EL (cell line): ENCODE measurements around the gene LYSMD3.
A peak's percentile ranks its signal among the peaks of the same experiment; 100 is the strongest.
"Not testable (repeated sequence)": the region's sequence is repeated elsewhere in the genome, so short reads cannot be mapped to it uniquely, and the experiment has no call there.

Source experiments
- DNase-seq: peaks from one replicate; pipeline ENCODE4 v3.0.0-alpha.2; 2016

Gene LYSMD3

DNA sequence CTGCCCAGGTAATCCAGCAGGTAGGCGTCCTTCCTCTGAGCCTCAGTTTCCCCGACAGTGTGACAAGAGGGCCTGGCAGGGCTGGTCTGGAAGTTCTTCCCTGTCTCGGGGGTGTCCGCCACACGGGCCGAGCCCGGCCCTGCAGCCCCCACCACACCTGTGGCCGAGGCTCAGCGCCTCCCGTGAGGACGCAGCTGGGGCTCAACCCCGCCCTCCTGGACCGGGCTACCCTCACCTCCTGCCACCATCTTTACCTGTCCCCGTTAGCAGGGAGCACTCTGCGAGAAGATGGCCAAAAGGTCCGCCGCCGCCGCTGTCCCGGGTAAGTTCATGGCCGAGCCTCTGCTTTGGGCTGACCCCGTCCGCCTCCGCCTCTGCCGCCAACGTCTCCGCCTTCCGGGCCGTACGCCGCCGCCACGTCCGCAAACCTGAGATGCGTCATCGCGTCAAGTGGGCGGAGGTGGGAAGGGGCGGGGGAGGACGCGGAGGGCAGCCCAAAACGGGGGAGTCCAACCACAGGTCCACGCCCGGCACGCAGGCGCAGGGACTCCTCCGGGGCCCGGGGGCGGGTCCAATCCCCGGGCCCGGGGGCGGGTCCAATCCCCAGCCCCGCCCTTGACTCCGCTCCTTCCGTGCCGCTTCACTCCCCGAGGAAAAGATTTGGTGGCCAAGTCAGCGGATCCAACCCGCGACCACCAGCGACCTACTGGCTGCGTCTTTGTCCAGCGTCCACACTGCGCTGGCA lies at the start of gene LYSMD3:
LYSMD3 (minus strand) TSS at position 391 of the 745 bp plus-strand sequence. CDS start 4,295 bp downstream, outside the sequence.
- DNase-seq: peak; percentile 98

DNA sequence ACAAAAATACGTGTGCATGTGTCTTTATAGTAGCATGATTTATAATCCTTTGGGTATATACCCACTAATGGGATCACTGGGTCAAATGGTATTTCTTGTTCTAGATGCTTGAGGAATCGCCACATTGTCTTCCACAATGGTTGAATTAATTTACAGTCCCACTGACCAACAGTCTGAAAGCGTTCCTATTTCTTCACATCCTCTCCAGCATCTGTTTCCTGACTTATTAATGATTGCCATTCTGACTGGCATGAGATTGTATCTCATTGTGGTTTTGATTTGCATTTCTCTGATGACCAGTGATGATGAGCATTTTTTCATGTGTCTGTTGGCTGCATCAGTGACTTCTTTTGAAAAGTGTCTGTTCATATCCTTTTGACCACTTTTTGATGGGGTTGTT lies 47.2 kb upstream of the LYSMD3 start:
- DNase-seq: not testable (repeated sequence)

DNA sequence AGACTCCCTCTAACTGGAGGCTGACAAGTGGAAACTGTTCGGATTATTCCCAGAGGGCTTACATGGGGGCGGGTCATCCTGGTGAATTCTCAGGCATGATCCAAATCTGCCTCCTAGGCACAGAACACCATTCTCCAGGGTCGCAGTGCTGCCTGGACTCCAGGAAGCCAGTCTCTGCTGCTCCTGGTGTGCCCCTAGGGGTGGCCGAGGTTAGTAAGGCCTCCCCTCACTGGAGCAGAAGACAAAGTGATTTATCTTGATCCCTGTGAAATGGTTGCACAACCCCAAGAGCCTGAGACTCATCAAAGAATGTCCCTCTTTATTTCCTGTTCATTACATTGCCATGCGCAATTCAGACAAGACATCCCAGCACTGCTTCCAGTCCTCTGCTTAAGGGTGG lies 46.3 kb upstream of the LYSMD3 start:
- DNase-seq: no peak

DNA sequence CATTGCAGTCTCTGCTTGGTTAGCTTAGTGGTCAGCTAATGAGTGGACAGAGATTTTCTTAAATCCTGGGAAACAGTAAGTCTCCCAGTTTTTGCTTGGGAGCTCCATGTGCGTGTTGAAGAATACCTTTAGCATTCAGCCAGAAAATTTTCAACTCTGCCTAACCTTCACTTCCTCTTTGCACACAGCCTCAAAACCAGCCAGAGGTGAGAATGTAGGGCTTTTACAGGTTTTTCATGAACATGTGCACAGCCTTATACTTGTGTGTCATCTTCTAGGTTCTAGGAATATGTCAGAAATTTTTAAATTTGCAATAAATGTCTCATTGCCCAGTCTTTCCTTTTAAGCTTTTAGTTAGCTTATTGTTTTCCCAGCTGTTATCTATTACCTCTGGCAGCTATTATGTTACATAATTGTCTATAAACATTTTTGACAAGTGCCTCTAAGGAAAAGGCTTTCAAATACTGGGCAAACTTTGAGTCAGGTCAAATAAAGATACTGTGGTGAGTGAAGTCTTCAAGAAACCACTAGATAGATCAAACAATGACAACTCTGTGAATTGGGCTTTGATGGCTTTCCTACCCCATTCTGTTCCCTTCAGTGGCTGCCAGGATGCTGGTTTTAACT lies 41.9 kb upstream of the LYSMD3 start:
- no peak for DNase-seq

DNA sequence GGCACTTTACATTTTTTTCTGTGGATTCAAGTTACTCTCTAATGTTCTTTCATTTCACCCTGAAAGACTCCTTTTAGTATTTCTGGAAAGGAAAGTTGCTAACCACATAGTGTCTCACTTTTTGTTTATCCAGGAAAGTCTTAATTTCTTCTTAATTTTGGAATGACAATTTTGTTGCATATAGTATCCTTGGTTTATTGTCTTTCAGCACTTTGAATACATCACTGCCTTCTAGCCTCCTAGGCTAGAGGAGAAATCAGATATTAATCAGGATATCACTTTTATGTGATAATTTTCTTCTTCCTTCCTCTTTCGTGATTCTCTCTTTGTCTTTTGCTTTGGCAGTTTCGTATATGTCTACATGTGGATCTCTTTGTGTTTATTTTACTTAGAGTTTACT lies 40.6 kb upstream of the LYSMD3 start:
- no peak for DNase-seq

DNA sequence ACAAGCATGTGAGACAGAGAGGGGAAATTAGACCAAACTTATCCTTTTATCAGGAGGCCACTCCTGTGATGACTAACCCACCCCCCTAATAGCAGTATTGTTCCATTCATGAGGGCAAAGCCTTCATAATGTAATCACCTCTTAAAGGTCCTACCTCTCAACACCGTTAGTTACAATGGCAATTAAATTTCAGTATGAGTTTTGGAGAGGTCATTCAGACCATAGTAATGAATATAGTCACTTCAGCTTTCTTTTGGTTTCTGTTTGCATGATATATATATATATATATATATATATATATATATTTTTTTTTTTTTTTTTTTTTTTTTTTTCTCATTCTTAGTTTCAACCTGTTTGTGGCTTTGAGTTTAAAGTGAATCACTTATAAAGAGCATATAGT lies 39.7 kb upstream of the LYSMD3 start:
- DNase-seq: no peak

DNA sequence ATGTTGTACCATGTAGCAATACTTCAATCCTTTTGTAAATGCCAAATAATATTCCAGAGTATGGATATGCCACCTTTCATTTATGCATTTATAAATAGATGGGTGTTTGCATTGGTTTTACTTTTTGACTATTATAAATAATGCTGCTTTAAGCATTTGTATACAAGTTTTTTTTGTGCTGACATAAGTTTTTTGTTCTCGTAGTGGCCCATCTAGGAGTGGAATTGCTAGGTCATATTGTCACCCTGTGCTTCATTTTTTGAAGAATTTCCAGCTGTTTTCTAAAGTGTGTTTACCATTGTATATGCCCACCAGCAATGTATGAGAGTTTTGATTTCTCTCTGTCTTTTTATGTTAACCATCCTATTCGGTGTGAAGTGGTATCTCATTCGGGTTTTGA lies 36.1 kb upstream of the LYSMD3 start:
- DNase-seq: no peak

DNA sequence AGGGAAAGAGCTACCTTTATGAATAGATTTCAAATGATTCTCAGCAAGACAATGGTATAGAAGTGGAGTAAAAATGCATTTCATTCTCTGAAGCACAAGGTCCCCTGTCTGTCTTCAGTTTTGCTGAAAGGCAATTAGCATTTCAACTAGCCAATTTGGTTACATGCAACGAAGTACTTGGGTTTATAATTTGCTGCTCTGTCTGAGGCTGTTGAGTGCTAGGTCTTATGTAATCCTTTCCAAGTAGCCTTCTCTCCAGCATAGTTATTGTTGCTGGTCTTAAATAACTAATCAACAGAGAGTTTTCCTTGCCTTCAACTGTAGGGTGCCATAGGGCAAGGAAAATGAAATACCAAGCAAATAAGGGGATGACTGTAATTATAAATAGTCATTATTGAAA lies 33.7 kb upstream of the LYSMD3 start:
- DNase-seq: no peak

DNA sequence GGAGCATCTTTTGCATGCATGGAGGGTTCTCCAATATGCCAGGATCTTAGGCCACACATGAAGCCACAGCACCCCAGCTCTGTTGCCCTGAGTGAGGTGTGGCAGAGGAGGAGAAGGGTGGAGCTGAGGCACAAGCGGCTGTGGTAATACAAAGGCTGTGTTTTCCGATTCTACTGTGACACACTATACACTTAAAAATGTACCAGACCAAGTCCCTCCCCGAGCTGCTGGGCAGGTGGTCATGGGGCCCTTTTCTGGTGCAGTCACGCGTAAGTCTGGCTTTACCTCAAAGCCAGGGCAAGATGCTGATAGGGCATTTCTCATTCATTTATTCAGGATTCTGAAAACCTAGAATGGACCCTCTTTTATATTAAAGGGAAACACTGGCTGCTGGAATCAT lies 33.0 kb upstream of the LYSMD3 start:
- no peak for DNase-seq

DNA sequence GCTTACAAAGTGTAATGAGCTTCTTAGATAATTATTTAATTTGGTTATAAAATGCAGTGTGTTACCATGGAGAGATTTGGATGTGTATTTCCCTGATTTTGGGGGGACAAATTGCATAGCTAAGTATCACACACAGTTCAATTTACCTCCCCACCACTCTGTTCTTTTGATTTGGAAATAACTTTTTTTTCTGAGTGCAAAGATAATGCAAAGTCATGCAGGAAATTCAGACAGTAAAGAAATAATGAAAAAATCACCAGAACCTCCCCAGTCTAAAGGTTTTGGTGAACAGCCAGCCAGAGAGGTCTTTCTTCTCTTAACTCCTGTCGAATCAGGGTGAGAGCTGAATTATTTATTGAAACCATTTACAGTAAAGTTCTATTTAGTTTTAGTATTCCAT lies 32.4 kb upstream of the LYSMD3 start:
- no peak for DNase-seq

DNA sequence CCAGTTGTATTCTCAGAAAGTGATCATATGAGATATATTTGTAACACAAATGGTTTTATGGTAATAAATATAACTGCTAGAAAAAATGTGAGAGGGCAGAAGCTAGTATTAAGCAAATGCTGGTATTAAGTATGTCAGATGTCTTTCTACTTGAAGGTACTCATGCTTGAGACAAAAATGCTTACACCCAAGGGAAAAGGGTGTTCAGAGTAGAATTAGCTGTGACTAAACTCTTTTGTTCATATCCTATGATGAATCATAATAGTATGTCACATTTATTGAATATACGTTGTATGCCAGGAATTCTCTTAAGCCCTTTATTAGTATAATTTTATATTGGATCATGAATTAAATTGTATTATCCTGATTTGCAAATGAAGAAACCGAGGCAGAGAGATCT lies 31.4 kb upstream of the LYSMD3 start:
- DNase-seq: no peak

DNA sequence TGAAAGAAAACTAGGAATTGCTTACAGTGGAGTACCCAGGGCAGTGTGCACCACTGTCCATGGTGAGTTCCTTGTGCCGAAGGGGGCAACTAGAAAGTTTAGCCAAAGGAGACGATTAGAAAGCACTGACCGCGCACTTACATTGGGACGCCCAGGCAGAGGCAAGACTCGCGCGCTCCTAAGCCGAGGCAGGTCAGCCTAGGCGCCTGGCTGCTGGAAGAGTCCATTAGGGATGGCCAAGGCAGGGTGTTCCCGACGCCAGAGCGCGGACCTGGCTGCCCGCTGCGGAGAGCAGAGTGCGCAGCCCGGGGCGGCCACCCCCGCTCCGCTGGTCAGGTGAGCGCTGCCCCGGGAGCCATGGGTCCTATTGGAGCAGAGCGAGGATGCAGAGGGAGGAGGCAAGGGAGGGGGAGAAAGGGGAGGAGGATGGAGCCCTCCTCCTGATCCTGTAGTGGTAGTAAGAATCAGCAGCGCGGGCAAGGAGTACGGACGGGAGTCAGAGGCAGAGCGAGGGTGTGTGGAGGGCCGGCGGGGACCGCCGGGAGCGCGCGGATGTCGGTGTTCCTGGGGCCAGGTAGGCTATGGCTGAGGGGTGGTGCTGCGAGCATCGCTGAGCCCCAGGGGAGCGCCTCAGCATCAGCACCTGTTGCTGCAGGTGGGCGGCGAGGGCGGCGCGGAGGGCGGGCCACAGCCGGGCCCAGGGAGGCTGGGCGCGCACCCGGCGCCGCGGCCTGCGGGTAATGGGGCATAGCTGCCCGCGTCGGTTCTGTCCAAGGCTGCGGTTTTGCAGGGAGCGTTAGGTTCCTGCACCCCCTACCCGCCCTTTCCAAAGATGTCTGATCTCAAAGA lies 29.2 kb upstream of the LYSMD3 start, which contains the start of gene ADGRV1:
ADGRV1 (plus strand) TSS at position 454 of the 849 bp plus-strand sequence; CDS start at position 553, 99 bp downstream.
- peak; percentile 37 for DNase-seq

DNA sequence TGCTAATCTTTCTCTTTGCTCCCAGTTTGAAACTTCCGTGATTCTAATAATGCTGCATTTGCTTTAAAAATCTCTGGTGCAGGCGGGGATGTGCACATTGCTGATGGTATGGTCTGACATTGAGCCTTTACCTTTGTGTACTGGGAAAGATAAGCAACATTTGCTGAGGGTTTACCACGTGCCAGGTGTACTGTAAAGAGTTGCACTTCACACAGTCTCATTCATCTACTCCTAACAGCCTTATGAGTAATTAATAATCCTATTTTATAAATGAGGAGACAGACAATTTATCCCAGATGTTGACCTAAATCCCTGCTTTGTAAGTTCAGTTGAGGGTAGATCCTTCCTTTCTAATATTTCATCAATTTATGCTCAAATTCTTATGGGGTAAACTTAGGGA lies 28.5 kb upstream of the LYSMD3 start:
- no peak for DNase-seq

DNA sequence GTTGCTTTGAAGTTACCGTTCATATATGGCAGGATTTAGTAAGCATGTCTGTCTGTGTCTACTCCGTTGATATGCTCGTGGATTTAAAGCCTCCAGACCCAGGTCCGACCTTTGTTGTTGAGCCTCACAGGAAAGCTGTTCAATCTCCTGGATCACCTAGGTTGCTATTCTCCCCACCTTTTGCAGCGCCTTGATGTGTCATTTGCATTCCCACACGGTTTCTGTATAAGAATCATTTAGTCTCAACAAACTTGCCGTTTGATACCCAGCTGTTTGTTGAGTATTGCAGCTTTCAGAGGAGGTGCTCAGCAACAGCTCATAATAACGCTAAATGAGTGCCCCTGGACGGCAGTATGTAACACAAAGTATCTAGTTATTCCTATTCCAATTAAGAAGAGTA lies 28.0 kb upstream of the LYSMD3 start:
- no peak for DNase-seq

DNA sequence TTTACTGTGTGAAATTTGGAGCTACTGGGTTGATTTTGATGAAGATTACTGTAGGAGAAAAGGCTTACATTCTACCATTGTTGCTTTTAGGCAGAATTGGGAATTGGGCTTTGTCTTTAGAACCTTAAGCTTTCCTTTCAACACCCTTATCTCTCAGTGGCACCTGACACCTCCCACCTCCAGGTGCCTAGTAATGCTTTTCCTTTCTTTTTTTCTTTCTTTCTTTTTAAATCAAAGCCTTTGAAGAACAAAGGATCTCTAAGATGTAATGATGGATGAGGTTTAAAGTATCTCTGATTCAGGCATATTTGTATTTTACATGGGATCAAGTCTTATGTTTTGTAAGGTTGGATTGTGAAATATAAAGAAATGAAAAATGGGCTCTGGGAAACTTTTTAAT lies 26.3 kb upstream of the LYSMD3 start:
- DNase-seq: no peak

DNA sequence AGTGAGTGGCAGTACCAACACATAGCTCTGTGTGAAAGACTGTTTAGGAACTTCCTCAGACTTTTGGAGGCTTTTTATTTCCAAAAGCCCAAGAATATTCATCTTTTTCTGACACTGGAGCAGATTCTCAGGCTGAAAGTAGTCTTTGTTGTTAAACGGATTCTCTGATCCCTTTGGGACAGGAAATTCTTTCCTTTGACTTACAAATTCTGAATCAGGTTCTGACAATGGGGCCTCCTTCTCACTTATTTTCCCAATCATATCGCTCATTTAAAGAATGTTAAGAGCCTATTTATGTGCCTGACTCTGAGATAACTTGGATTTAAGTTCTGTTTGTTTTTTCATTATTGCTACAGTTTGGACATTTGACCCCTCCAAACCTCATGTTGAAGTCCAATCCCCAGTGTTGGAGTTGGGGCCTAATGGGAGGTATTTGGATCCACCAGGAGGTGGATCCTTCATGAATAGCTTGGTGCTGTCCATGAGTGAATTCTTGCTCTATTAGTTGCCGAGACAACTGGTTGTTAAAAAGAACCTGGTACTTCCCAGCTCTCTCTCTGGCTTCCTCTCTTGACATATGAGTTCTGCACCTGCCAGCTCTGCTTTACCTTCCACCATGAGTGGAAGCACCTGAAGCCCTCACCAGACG lies 25.1 kb upstream of the LYSMD3 start:
- DNase-seq: no peak

DNA sequence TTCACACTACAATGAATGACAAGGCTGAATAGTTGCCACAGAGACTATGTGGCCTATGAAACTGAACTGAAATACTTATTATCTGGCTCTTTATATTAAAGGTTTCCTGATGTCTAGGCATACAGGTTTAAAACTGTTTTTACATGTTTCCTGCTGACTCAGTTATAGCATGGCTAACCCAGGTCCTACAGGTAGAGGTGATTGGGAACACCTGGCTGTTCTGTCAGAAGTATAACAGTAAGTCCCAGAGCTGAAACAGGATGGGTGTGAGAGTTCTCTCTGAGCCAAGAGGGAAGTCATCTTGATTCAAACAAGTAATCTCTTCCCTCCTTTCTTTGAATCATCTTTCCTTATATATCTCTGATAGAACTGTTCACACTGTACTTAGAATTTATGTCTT lies 24.3 kb upstream of the LYSMD3 start:
- no peak for DNase-seq

DNA sequence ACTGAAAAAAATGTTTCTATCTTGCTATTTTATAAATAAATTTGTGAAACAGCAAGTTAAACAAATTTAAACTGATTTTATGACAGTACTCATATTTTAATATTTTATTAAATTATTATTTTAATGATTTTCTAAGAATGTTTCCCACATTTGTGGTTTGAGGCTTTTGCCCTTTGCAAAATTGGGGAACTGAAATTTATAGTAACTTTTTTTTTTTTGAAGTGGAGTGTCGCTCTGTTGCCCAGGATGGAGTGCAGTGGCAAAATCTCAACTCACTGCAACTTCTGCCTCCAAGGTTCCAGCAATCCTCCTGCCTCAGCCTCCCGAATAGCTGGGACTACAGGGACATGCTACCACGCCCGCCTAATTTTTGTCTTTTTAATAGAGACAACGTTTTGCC lies 22.0 kb upstream of the LYSMD3 start:
- no peak for DNase-seq

DNA sequence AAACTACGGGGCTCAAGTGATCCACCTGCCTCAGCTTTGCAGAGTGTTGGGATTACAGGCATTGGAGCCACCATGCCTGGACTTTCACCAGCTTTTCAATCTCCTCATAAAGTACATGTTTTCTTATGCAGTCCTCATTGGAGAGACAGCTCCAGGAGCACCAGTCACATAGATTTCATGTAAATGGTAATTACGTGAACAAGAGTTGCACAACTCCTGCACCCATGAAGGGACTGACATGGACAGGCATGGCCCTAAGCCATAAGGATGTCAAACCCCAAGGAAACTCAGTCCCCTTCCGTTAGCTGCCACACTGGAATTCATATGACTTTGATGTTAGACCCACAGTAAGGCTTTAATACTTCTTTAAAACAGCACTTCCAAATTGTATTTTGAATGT lies 21.6 kb upstream of the LYSMD3 start:
- DNase-seq: no peak

DNA sequence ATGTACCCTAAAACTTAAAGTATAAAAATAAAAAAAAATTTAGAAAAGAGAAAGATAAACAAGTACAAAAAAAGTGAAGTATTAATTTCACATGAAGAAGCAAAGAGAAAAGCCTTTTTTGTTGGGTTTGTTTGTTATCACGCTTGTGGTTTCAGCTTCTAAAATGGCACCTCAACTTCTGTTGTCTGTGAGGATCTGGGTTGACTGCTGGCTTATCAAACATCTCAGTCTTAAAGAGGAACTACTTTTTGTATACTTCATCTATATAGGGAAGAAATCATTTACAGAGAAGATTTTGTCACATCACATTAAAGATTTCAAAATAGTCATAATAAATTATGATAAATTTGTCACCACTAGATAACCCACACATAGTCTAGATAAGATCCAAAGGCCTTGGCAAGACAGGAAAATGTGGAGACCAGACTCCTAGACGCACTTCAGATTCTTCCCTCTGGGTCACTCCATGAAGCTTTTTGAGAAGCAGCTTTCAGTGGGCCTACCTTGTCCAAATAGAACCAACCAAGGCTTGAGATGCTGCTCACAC lies 20.4 kb upstream of the LYSMD3 start:
- no peak for DNase-seq

DNA sequence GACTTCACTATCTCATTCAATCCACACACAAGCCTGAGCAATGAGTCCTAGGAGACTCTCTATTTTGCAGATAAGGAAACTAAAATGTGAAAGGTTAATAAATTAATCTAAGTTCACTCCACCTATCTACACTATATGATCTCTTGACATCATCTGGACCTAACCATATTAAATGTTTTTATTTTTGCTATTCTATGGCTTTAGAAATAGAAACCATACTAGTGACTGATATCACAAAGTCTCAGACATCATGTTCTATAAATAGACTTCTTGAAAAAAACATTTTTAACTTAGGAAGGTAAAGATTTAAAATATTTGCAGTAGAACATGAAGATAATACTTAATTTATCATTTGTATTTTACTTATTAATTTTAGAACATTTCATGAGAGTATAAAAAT lies 19.8 kb upstream of the LYSMD3 start:
- DNase-seq: no peak

DNA sequence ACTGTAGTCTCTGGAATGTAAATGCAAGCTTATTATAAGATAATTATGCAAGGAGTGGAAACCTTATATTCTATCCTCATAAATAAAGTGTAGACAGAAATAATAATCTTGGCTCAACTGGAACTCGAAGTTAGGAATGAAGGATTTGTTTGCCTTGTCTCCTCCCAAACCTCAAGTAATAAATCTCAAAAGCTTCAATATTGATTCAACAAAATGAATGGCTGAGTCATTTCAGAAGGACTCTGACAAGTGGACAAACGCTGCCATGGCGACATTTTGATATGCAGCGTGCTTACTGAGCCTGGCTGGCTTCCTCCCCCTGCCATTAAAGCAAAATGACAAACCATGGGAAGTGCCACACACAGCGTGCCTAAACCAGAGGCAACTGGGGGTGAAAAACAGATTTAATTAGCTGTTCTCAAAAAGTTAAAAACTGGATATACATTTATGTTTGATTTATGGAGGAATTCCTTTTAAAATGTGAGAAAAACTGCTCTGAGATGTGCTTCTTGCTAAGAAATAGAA lies 18.7 kb upstream of the LYSMD3 start:
- DNase-seq: no peak

DNA sequence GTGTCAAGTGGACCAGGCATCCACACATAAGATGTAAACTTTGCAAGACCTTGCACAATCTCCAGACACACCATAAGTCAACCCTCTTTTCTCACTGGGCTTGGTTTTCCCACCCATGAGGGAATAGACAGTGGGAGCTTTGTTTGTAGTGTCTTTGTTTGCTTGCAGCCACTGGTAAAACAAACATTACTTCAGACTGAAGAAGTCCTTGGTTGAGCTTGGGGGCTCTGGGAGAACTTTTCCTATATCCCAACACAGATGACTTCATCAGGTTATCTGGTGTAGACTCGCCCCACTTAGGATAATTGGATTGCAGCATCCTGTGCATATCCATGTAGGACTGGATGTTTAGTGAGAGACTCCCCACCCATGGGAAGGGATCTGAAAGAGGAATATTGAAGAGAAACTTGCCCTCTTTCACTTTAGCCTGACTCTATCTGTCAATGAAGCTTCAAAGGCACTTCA lies 17.7 kb upstream of the LYSMD3 start:
- no peak for DNase-seq
